ENCODE results near the gene GPA33.

DNA sequence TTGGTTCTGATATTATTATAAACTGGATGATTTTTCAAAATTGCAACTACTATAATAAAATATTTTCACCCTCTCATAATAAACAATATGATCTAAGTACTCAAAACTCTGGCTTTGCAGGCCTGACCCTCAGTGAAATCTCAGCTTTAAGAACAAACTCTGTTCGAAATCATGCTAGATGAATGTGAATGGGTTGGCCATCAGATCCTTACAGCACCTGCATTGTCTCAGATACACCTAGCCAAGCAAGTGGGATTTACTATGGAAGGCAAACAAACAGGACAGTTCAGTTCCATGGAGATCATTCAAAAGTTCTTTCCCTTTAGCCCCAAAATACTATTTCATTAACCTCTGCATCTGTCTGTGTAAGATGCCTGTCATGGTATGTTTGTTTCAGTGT, 48.5 kb upstream of the GPA33 start:
- TF ChIP-seq, protein P1, sequence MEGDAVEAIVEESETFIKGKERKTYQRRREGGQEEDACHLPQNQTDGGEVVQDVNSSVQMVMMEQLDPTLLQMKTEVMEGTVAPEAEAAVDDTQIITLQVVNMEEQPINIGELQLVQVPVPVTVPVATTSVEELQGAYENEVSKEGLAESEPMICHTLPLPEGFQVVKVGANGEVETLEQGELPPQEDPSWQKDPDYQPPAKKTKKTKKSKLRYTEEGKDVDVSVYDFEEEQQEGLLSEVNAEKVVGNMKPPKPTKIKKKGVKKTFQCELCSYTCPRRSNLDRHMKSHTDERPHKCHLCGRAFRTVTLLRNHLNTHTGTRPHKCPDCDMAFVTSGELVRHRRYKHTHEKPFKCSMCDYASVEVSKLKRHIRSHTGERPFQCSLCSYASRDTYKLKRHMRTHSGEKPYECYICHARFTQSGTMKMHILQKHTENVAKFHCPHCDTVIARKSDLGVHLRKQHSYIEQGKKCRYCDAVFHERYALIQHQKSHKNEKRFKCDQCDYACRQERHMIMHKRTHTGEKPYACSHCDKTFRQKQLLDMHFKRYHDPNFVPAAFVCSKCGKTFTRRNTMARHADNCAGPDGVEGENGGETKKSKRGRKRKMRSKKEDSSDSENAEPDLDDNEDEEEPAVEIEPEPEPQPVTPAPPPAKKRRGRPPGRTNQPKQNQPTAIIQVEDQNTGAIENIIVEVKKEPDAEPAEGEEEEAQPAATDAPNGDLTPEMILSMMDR (conservative IDR thresholded peaks at IDR 0.05; ENCODE audit: low read length): no peak
- no peak for TF ChIP-seq EZH2phosphoT487 (IDR thresholded peaks at IDR 0.05; ENCODE audit: borderline replicate concordance, low read depth, low read length)
